HepG2 (cell line): ENCODE data around the gene VSNL1. TPM values are rescaled to one million over a fixed set of nuclear protein-coding genes. Genes with fewer than 3 reads are reported as not detected.

Source experiments
- ATAC-seq: fragments of 200-7000 bp; cut with Tn5 transposase; 3 replicates; pipeline ENCODE4 v1.9.1; 2020; ENCODE audit warnings: mild to moderate bottlenecking, moderate library complexity
- BruUV-seq: library from RNA; stranded (reverse); fragments of 400-500 nt; replicated peaks from 2 replicates; lab custom pipeline; 2021; lab: Mats Ljungman, UMichigan
- CTCF ChIA-PET: fragments of 300-600 bp; formaldehyde crosslinking; extraction: SDS; loops from one replicate; lab custom pipeline; 2021; ENCODE audit warnings: low total read pairs, inconsistent platforms, low intra/inter-chr PET ratio; lab: Yijun Ruan, JAX
- POLR2A ChIA-PET: fragments of 350-600 bp; sonication (Branson Sonifier 250); formaldehyde crosslinking; loops from one replicate; lab custom pipeline; 2020; ENCODE audit warnings: antibody characterized with exemption, inconsistent platforms; lab: Yijun Ruan, JAX
- DNase-seq: peaks from one replicate; pipeline ENCODE4 v3.0.0-alpha.2; 2015; ENCODE audit warnings: low spot score
- FAIRE-seq: peaks from 3 replicates; lab custom pipeline; 2011; peaks lifted over from hg19 to GRCh38; lab: Jason Lieb, UNC
- H2AFZ ChIP-seq: one replicate; pipeline ENCODE4 v1.6.1; 2011; ENCODE audit warnings: low read length, inconsistent platforms
- H3K27ac ChIP-seq: fragments of 300-600 bp; 3 replicates; pipeline ENCODE4 v1.8.0; 2011; ENCODE audit warnings: mixed run types, mild to moderate bottlenecking, mixed read lengths, low read length, inconsistent platforms; ENCODE audit not compliant: insufficient read depth; ENCODE audit errors: extremely low read length
- H3K27me3 ChIP-seq, 2 experiments: fragments of 200-600 bp in 1 of 2; 2 replicates in 1 of 2; 3 replicates in 1 of 2; pipeline versions ENCODE4 v1.6.0 to v1.8.0; 2011; ENCODE audit warnings: low read length in 2 of 2, mild to moderate bottlenecking in 2 of 2, moderate library complexity in 2 of 2, inconsistent platforms in 1 of 2; ENCODE audit not compliant: insufficient read depth in 2 of 2, control insufficient read depth in 1 of 2
- H3K36me3 ChIP-seq, 2 experiments: fragments of 200-600 bp in 1 of 2; replicated peaks in 1 of 2; 2 replicates in 1 of 2; 3 replicates in 1 of 2; pipeline versions ENCODE4 v1.5.1 to v1.8.0; 2011; ENCODE audit warnings: low read length in 2 of 2, inconsistent platforms in 1 of 2; ENCODE audit not compliant: insufficient read depth in 2 of 2, control insufficient read depth in 1 of 2
- H3K4me1 ChIP-seq: 2 replicates; pipeline ENCODE4 v1.5.1; 2012; ENCODE audit warnings: low read length, inconsistent platforms; ENCODE audit not compliant: insufficient read depth
- H3K4me2 ChIP-seq: 2 replicates; pipeline ENCODE4 v1.6.0; 2011; ENCODE audit warnings: low read depth, low read length, inconsistent platforms
- H3K4me3 ChIP-seq, 3 experiments: fragments of 200-600 bp in 1 of 3; sonication (generic), shearing (Covaris generic) in 1 of 3; replicated peaks in 1 of 3; 2 replicates each; pipeline ENCODE4 v1.5.1; 2011 to 2016; ENCODE audit warnings: low read length in 3 of 3, inconsistent platforms in 2 of 3, low read depth in 2 of 3, mild to moderate bottlenecking in 2 of 3, control low read depth in 1 of 3, mixed read lengths in 1 of 3; ENCODE audit not compliant: insufficient read depth in 1 of 3
- H3K79me2 ChIP-seq: one replicate; pipeline ENCODE4 v1.6.1; 2011; ENCODE audit warnings: low read length, inconsistent platforms; ENCODE audit not compliant: insufficient read depth
- H3K9ac ChIP-seq: 2 replicates; pipeline ENCODE4 v1.6.0; 2011; ENCODE audit warnings: mild to moderate bottlenecking, low read depth, low read length, inconsistent platforms; ENCODE audit not compliant: insufficient read depth
- H3K9me3 ChIP-seq: 2 replicates; pipeline ENCODE4 v1.5.1; 2012; ENCODE audit warnings: mild to moderate bottlenecking, low read length
- H4K20me1 ChIP-seq: 2 replicates; pipeline ENCODE4 v1.6.0; 2011; ENCODE audit warnings: inconsistent platforms, mild to moderate bottlenecking, low read length, moderate library complexity; ENCODE audit not compliant: insufficient read depth
- AKAP8 ChIP-seq: sonication (generic); formaldehyde crosslinking; IDR thresholded peaks from 2 replicates; pipeline ENCODE4 v1.5.1; 2020; ENCODE audit warnings: mild to moderate bottlenecking, missing genetic modification reagents
- ATF1 ChIP-seq: IDR thresholded peaks from 2 replicates; pipeline ENCODE4 v1.6.1; 2016; ENCODE audit warnings: mild to moderate bottlenecking, control low read depth
- BHLHE40 ChIP-seq: IDR thresholded peaks from 2 replicates; pipeline ENCODE4 v1.6.1; 2011; ENCODE audit warnings: low read length, improper control_type of control experiment
- EED ChIP-seq: sonication (generic); formaldehyde crosslinking; IDR thresholded peaks from 2 replicates; pipeline ENCODE4 v1.5.0; 2020; ENCODE audit warnings: mild to moderate bottlenecking, missing genetic modification reagents
- MYC ChIP-seq: sonication (generic); formaldehyde crosslinking; IDR thresholded peaks from 2 replicates; pipeline ENCODE4 v1.9.0; 2021; ENCODE audit warnings: missing genetic modification reagents, borderline replicate concordance
- NR3C1 ChIP-seq: sonication (generic); formaldehyde crosslinking; IDR thresholded peaks from 2 replicates; pipeline ENCODE4 v1.4.0; 2020; ENCODE audit warnings: missing genetic modification reagents
- PRMT3 ChIP-seq: sonication (generic); formaldehyde crosslinking; IDR thresholded peaks from 2 replicates; pipeline ENCODE4 v1.8.1; 2022; ENCODE audit warnings: low read depth, mild to moderate bottlenecking, moderate library complexity, missing genetic modification reagents, borderline replicate concordance
- RBFOX2 ChIP-seq: fragments of 200-400 bp; formaldehyde crosslinking; IDR thresholded peaks from 2 replicates; pipeline ENCODE4 v1.6.1; 2017; ENCODE audit warnings: low read depth, mild to moderate bottlenecking, low read length
- TBL1XR1 ChIP-seq: fragments of 150-350 bp; IDR thresholded peaks from 2 replicates; pipeline ENCODE4 v1.6.1; 2014; ENCODE audit warnings: borderline replicate concordance, low read length; ENCODE audit not compliant: partially characterized antibody
- TFDP1 ChIP-seq: IDR thresholded peaks from 2 replicates; pipeline ENCODE4 v1.6.1; 2016; ENCODE audit warnings: missing compliant biosample characterization, missing genetic modification reagents, borderline replicate concordance
- TGIF2 ChIP-seq: IDR thresholded peaks from 2 replicates; pipeline ENCODE4 v1.6.1; 2016; ENCODE audit warnings: control low read depth, missing compliant biosample characterization
- ZKSCAN8 ChIP-seq: IDR thresholded peaks from 2 replicates; pipeline ENCODE4 v1.6.1; 2016; ENCODE audit warnings: borderline replicate concordance, missing genetic modification reagents, missing compliant biosample characterization
- ZNF10 ChIP-seq: sonication (generic); formaldehyde crosslinking; IDR thresholded peaks from 2 replicates; pipeline ENCODE4 v1.4.0; 2020; ENCODE audit warnings: mild to moderate bottlenecking, low read depth, missing genetic modification reagents, borderline replicate concordance
- ZNF510 ChIP-seq: sonication (generic); formaldehyde crosslinking; IDR thresholded peaks from 2 replicates; pipeline ENCODE4 v1.4.0; 2020; ENCODE audit warnings: low read depth, mild to moderate bottlenecking, missing genetic modification reagents
- ZNF597 ChIP-seq: sonication (generic); formaldehyde crosslinking; IDR thresholded peaks from 2 replicates; pipeline ENCODE4 v1.5.0; 2020; ENCODE audit warnings: missing genetic modification reagents
- ZNF7 ChIP-seq: IDR thresholded peaks from 2 replicates; pipeline ENCODE4 v1.6.1; 2016; ENCODE audit warnings: missing biosample characterization, missing genetic modification reagents
- in situ Hi-C: cut with HindIII; loops from 2 replicates; pipeline ENCODE4 v1.10.0; 2017; ENCODE audit warnings: low pct_unique_long_range_greater_than_20kb; ENCODE audit not compliant: extremely low pct_ligation_motif_present
- intact Hi-C: fragments of 100-400 bp; cut with micrococcal nuclease; formaldehyde crosslinking; loops from one replicate; pipeline ENCODE4 v1.10.0; 2022; ENCODE audit not compliant: unreplicated experiment
- polyA plus RNA-seq, 8 experiments: library from polyadenylated mRNA; depleted of rRNA in 3 of 8; stranded (reverse) in 7 of 8; unstranded in 1 of 8; fragments of >200 nt; fragmentation: Illumina TruSeq in 4 of 8; extraction: Trizol in 4 of 8; gene quantifications; 2 replicates each; pipeline versions ENCODE4 v1.2.1 to v1.2.3, GENCODE V29; 2011 to 2016; ENCODE audit warnings: low read depth in 4 of 8, missing spikeins in 1 of 8, mixed read lengths in 1 of 8; ENCODE audit not compliant: insufficient read depth in 1 of 8
- total RNA-seq, 5 experiments: library from RNA; depleted of rRNA; stranded (reverse); fragments of >200 nt; fragmentation: Illumina TruSeq; extraction: Trizol; gene quantifications; 2 replicates each; pipeline ENCODE4 v1.2.3, GENCODE V29; 2016; ENCODE audit warnings: low read depth in 1 of 5
- TF ChIP-seq, protein P1 (sequence below): IDR thresholded peaks from 2 replicates; pipeline ENCODE4 v1.6.1; 2016; ENCODE audit warnings: low read depth, borderline replicate concordance
- TF ChIP-seq, protein P2 (sequence below): sonication (generic); formaldehyde crosslinking; IDR thresholded peaks from 2 replicates; pipeline ENCODE4 v1.4.0; 2020; ENCODE audit warnings: missing genetic modification reagents, low read depth, mild to moderate bottlenecking, borderline replicate concordance
- TF ChIP-seq, protein P3 (sequence below): sonication (generic); formaldehyde crosslinking; IDR thresholded peaks from 2 replicates; pipeline ENCODE4 v1.4.0; 2020; ENCODE audit warnings: missing genetic modification reagents, mild to moderate bottlenecking, borderline replicate concordance

VSNL1 gene
- total and polyA plus RNA-seq, 2 of the 13 experiments (the other 11 are each of a cell fraction or from before 2014, with no cell fraction given), result 63.2 to 95.9 TPM

- no peaks in the 10 kb centered on the region for H4K20me1 ChIP-seq
- TF ChIP-seq RBFOX2, result no peak
- no peak for TF ChIP-seq ATF1
- no peak for TF ChIP-seq AKAP8 (CRISPR knock-in tag)
- TF ChIP-seq ZNF510, result no peak
- no peak for TF ChIP-seq PRMT3 (CRISPR knock-in tag)
- no peak for TF ChIP-seq TGIF2 (CRISPR knock-in tag)
- no peak for TF ChIP-seq TFDP1 (CRISPR knock-in tag)
- TF ChIP-seq NR3C1 (CRISPR knock-in tag), result no peak
- TF ChIP-seq, protein P1, sequence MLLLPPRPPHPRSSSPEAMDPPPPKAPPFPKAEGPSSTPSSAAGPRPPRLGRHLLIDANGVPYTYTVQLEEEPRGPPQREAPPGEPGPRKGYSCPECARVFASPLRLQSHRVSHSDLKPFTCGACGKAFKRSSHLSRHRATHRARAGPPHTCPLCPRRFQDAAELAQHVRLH (CRISPR knock-in tag), result no peak
- TF ChIP-seq ZNF7 (CRISPR knock-in tag), result no peak
- no peak for TF ChIP-seq EED (CRISPR knock-in tag)
- no peak for TF ChIP-seq TBL1XR1
- no peak for TF ChIP-seq BHLHE40
- TF ChIP-seq, protein P2, sequence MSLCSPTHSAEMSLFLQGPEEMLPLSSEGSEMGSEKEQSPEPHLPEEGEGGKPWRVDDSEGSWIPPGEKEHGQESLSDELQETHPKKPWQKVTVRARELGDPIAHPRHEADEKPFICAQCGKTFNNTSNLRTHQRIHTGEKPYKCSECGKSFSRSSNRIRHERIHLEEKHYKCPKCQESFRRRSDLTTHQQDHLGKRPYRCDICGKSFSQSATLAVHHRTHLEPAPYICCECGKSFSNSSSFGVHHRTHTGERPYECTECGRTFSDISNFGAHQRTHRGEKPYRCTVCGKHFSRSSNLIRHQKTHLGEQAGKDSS (CRISPR knock-in tag), result no peak
- TF ChIP-seq ZNF597 (CRISPR knock-in tag), result no peak
- TF ChIP-seq ZNF10 (CRISPR knock-in tag), result no peak
- TF ChIP-seq ZKSCAN8 (CRISPR knock-in tag), result no peak
- TF ChIP-seq MYC (CRISPR knock-in tag), result no peak
- TF ChIP-seq, protein P3, sequence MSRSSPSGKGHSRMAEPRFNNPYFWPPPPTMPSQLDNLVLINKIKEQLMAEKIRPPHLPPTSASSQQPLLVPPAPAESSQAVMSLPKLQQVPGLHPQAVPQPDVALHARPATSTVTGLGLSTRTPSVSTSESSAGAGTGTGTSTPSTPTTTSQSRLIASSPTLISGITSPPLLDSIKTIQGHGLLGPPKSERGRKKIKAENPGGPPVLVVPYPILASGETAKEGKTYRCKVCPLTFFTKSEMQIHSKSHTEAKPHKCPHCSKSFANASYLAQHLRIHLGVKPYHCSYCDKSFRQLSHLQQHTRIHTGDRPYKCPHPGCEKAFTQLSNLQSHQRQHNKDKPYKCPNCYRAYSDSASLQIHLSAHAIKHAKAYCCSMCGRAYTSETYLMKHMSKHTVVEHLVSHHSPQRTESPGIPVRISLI, result no peak
- no peak for DNase-seq
- H3K4me1 ChIP-seq, result peaks cover 58% of the 10 kb centered on the region
- H3K27me3 ChIP-seq, result no peaks in the 10 kb centered on the region
- H2AFZ ChIP-seq, result no peak overlapping the region
- H3K4me2 ChIP-seq, result peak overlapping the region; percentile 54
- intact Hi-C loops, result no loop called here
- H3K27ac ChIP-seq, result peak overlapping the region; percentile 45
- ChIA-PET CTCF (no interaction called here), POLR2A (interaction anchor here (0.9 to 3.9 kb wide), 3 partner anchors 10 to 18 kb away, joined by 3 to 12 read pairs (median 3); partner anchors contain the start of gene VSNL1)
- no peak overlapping the region for H3K4me3 ChIP-seq
- no peak overlapping the region for H3K9ac ChIP-seq
- peaks cover 0 to 2% of the 10 kb centered on the region in 2 experiments; a peak in 2 of 5 replicates for H3K36me3 ChIP-seq
- H3K9me3 ChIP-seq, result no peaks in the 10 kb centered on the region
- H3K79me2 ChIP-seq, result peaks cover 91% of the 10 kb centered on the region
- in situ Hi-C loops, result no loop called here
- ATAC-seq, result no peak
- no peak for FAIRE-seq
- no TSS peak for BruUV-seq
Observed at GRCh38 chr2:17558053-17558452, 17.6 kb downstream of the VSNL1 start.
